Spleen (tissue), 11 donors: Measurements from ENCODE around the gene GATC. TPM values are rescaled to one million over a fixed set of nuclear protein-coding genes. Genes with fewer than 3 reads are reported as not detected.

ENCODE experiments used
- DNase-seq: peaks from one replicate; pipeline ENCODE4 v3.0.0-alpha.2; 2020
- H3K27ac ChIP-seq, 8 donors: fragments of 200-600 bp; sonication (generic) in 7 of 8; 1 replicate in 4 of 8; 2 replicates in 4 of 8; pipeline versions ENCODE4 v1.5.0 to v1.8.0; 2016 to 2021; ENCODE audit warnings: inconsistent platforms in 4 of 8, mild to moderate bottlenecking in 4 of 8, moderate library complexity in 1 of 8
- H3K27me3 ChIP-seq, 7 donors: fragments of 200-600 bp; sonication (generic) in 6 of 7; replicated peaks in 1 of 7; 1 replicate in 4 of 7; 2 replicates in 3 of 7; pipeline versions ENCODE4 v1.5.0 to v1.8.0; 2016 to 2021; ENCODE audit warnings: inconsistent platforms in 3 of 7, mild to moderate bottlenecking in 1 of 7
- H3K36me3 ChIP-seq, 6 donors: fragments of 200-600 bp; sonication (generic) in 5 of 6; 1 replicate in 4 of 6; 2 replicates in 2 of 6; pipeline versions ENCODE4 v1.5.0 to v1.8.0; 2016 to 2021; ENCODE audit warnings: inconsistent platforms in 2 of 6
- H3K4me1 ChIP-seq, 6 donors: fragments of 200-600 bp; sonication (generic) in 5 of 6; 1 replicate in 3 of 6; 2 replicates in 3 of 6; pipeline versions ENCODE4 v1.5.0 to v1.8.0; 2016 to 2021; ENCODE audit warnings: inconsistent platforms in 3 of 6
- H3K4me3 ChIP-seq, 8 donors: fragments of 200-600 bp; sonication (generic) in 7 of 8; 1 replicate in 4 of 8; 2 replicates in 4 of 8; pipeline versions ENCODE4 v1.5.0 to v1.8.0; 2016 to 2021; ENCODE audit warnings: inconsistent platforms in 4 of 8, mild to moderate bottlenecking in 4 of 8, moderate library complexity in 2 of 8
- H3K9me3 ChIP-seq, 8 donors: fragments of 200-600 bp; sonication (generic) in 7 of 8; 1 replicate in 4 of 8; 2 replicates in 4 of 8; pipeline versions ENCODE4 v1.5.0 to v1.8.0; 2016 to 2021; ENCODE audit warnings: inconsistent platforms in 4 of 8
- CTCF ChIP-seq, 11 experiments: fragments of 200-600 bp in 7 of 11; fragments of 450-650 bp in 4 of 11; sonication (generic) in 4 of 11; IDR thresholded peaks in 8 of 11; conservative IDR thresholded peaks in 3 of 11; 1 replicate in 7 of 11; 2 replicates in 4 of 11; pipeline versions ENCODE4 v1.4.0 to v1.8.0; 2016 to 2021; ENCODE audit warnings: antibody characterized with exemption in 11 of 11, inconsistent platforms in 4 of 11, mild to moderate bottlenecking in 1 of 11
- POLR2A ChIP-seq, 3 donors: fragments of 450-650 bp; IDR thresholded peaks; one replicate each; pipeline ENCODE4 v1.5.1; 2017; ENCODE audit warnings: antibody characterized with exemption in 3 of 3, mild to moderate bottlenecking in 1 of 3
- POLR2AphosphoS5 ChIP-seq, 3 donors: sonication (generic); formaldehyde crosslinking; IDR thresholded peaks; one replicate each; pipeline ENCODE4 v1.5.1; 2017; ENCODE audit warnings: antibody characterized with exemption in 3 of 3
- WGBS, 5 donors: extraction: QIAGEN DNeasy Blood & Tissue Kit in 3 of 5; methylation state at CpG; one replicate each; pipeline versions ENCODE4 v1.1.5 to v1.1.7; 2013 to 2018; 5-methylcytosine and 5-hydroxymethylcytosine counted together
- intact Hi-C: fragments of 100-400 bp; cut with DNase I; formaldehyde crosslinking; loops from one replicate; pipeline ENCODE4 v1.15.0; 2023; ENCODE audit warnings: low total_unique reads
- polyA plus RNA-seq, 3 donors: library from polyadenylated mRNA; stranded (reverse); fragments of 200-250 nt; gene quantifications; one replicate each; pipeline ENCODE4 v1.2.1, GENCODE V29; 2013
- total RNA-seq, 7 donors: library from RNA; depleted of rRNA in 3 of 7; stranded (reverse); fragments of >200 nt in 3 of 7; fragmentation: NEBNext Ultra II Directional in 4 of 7; extraction: Animal tissue kit (Norgen Biotek cat#: 25700) in 4 of 7; gene quantifications; one replicate each; pipeline versions ENCODE4 v1.1.0 to v1.2.1, GENCODE V29; 2016 to 2021
- donor health status: healthy with polysubstance abuse.
- donor health status: DM: no; HTN: no; CAD: no; lungs with moderate emphysema.
- donor health status: DM: no; HTN: no; CAD: no.
- donor health status: Bipolar disorder and iron deficiency.
- donor health status: healthy.
- donor health status: DM: no; HTN: no; CAD: no.
- donor health status: DM: yes; HTN: yes; CAD: no.

GATC gene
- total and polyA plus RNA-seq, 10 donors = 7.0 to 26.0 (median 20.2) TPM

- Histone ChIP-seq H3K27me3 (peaks cover 0 to 8% (median 0%) of the 10 kb centered on the region in 7 donors), H3K36me3 (peaks cover 2 to 41% (median 21%) of the 10 kb centered on the region in 6 donors), H3K4me3 (peak within 1 kb of the TSS; percentile 78 to 98 (median 88)), H3K4me1 (peaks cover 17 to 42% (median 24%) of the 10 kb centered on the region in 6 donors), H3K9me3 (no peaks in the 10 kb centered on the region), H3K27ac (peak within 1 kb of the TSS; percentile 79 to 93 (median 90))
- TF ChIP-seq POLR2AphosphoS5 (IDR thresholded peaks at IDR 0.05) = peak; percentile 86 to 92 (median 91)
- peak in 5 of 11 experiments; percentile 16 to 45 (median 36) for TF ChIP-seq CTCF (IDR thresholded peaks at IDR 0.05 in 8 of 11, conservative IDR thresholded peaks at IDR 0.05 in 3 of 11)
- no peak for TF ChIP-seq POLR2A (IDR thresholded peaks at IDR 0.05)
- intact Hi-C loops = loop anchor here (10.0 kb wide), 1 partner anchor 113 kb away; the partner anchor contains the start of gene PLA2G1B
- peak; percentile 98 for DNase-seq
- 0 to 2% (median 1%) methylated on average over 27 to 59 of the region's 59 CpGs for WGBS, 5 donors
Observed at GRCh38 chr12:120437735-120438494, 8.3 kb upstream of the GATC start, which contains the start of gene COX6A1. COX6A1 (plus strand) TSS chr12:120438113; CDS start chr12:120438127, 14 bp downstream.

- H3K36me3 ChIP-seq = peaks cover 3 to 48% (median 28%) of the 10 kb centered on the region in 6 donors
- H3K27me3 ChIP-seq = peaks cover 0 to 1% (median 0%) of the 10 kb centered on the region in 7 donors
- no peak for DNase-seq
- H3K9me3 ChIP-seq = no peaks in the 10 kb centered on the region
- TF ChIP-seq CTCF (IDR thresholded peaks at IDR 0.05 in 8 of 11, conservative IDR thresholded peaks at IDR 0.05 in 3 of 11) (no peak), POLR2A (IDR thresholded peaks at IDR 0.05) (no peak), POLR2AphosphoS5 (IDR thresholded peaks at IDR 0.05) (no peak)
- peaks cover 17 to 49% (median 24%) of the 10 kb centered on the region in 6 donors for H3K4me1 ChIP-seq
- 35 to 44% (median 43%) methylated on average over 17 of the region's 17 CpGs for WGBS, 5 donors
- H3K27ac ChIP-seq = peak overlapping the region; percentile 79 to 93 (median 90)
- peak overlapping the region; percentile 78 to 98 (median 88) for H3K4me3 ChIP-seq
- intact Hi-C loops = loop anchor here (10.0 kb wide), 1 partner anchor 114 kb away; the partner anchor contains the start of gene PLA2G1B
Observed at GRCh38 chr12:120438495-120439198, 7.6 kb upstream of the GATC start.

GRCh38 chr12:120439646-120440247, 6.5 kb upstream of the GATC start:
- peak; percentile 77 for DNase-seq
- H3K27me3 ChIP-seq = no peaks in the 10 kb centered on the region
- 11 to 15% (median 12%) methylated on average over 6 of the region's 6 CpGs for WGBS, 5 donors
- peak overlapping the region in 1 of 8 donors; percentile 91 for H3K4me3 ChIP-seq
- intact Hi-C loops = loop anchor here (10.0 kb wide), 1 partner anchor 115 kb away; the partner anchor contains the start of gene PLA2G1B
- peak overlapping the region in 3 of 8 donors; percentile 27 to 51 (median 33) for H3K27ac ChIP-seq
- no peaks in the 10 kb centered on the region for H3K9me3 ChIP-seq
- peaks cover 20 to 60% (median 27%) of the 10 kb centered on the region in 6 donors for H3K4me1 ChIP-seq
- H3K36me3 ChIP-seq = peaks cover 3 to 59% (median 37%) of the 10 kb centered on the region in 6 donors
- TF ChIP-seq POLR2A (IDR thresholded peaks at IDR 0.05) (no peak), POLR2AphosphoS5 (IDR thresholded peaks at IDR 0.05) (no peak), CTCF (IDR thresholded peaks at IDR 0.05 in 8 of 11, conservative IDR thresholded peaks at IDR 0.05 in 3 of 11) (peak in 10 of 11 experiments; percentile 34 to 84 (median 58))
